H1 (cell line): ENCODE results near the gene OR2F1. TPM values are rescaled to one million over a fixed set of nuclear protein-coding genes. Genes with fewer than 3 reads are reported as not detected.

Source experiments
- CTCF ChIA-PET: fragments of 300-600 bp; sonication (Branson Sonifier 250); formaldehyde crosslinking; loops from one replicate; lab custom pipeline; 2021; ENCODE audit not compliant: partially characterized antibody; lab: Charles Lee
- POLR2A ChIA-PET: fragments of 300-600 bp; sonication (Branson Sonifier 250); formaldehyde crosslinking; loops from one replicate; lab custom pipeline; 2021; ENCODE audit warnings: inconsistent platforms; ENCODE audit not compliant: partially characterized antibody; lab: Charles Lee
- DNase-seq, 2 experiments: peaks; one replicate each; pipeline versions ENCODE4 v3.0.0 to v3.0.0-alpha.2; 2010 to 2022; ENCODE audit warnings: low spot score in 2 of 2, low read depth in 1 of 2, mixed read lengths in 1 of 2
- FAIRE-seq: peaks from 2 replicates; lab custom pipeline; 2011; peaks lifted over from hg19 to GRCh38; lab: Jason Lieb, UNC
- H2AFZ ChIP-seq: 2 replicates; pipeline ENCODE4 v1.8.1; 2012; ENCODE audit warnings: low read length, inconsistent platforms
- H2AK5ac ChIP-seq: 2 replicates; pipeline ENCODE4 v1.6.1; 2013; ENCODE audit warnings: low read depth, low read length
- H2BK120ac ChIP-seq: replicated peaks from 2 replicates; pipeline ENCODE3; 2013; ENCODE audit warnings: low read depth, low read length, inconsistent platforms
- H2BK12ac ChIP-seq: 2 replicates; pipeline ENCODE4 v1.6.1; 2013; ENCODE audit warnings: low read depth, low read length
- H2BK15ac ChIP-seq: 2 replicates; pipeline ENCODE4 v1.6.1; 2013; ENCODE audit warnings: low read length
- H2BK20ac ChIP-seq: 2 replicates; pipeline ENCODE4 v1.6.1; 2013; ENCODE audit warnings: low read length
- H2BK5ac ChIP-seq: 2 replicates; pipeline ENCODE4 v1.6.1; 2013; ENCODE audit warnings: low read depth, low read length
- H3K14ac ChIP-seq: 2 replicates; pipeline ENCODE4 v1.6.1; 2013; ENCODE audit warnings: inconsistent platforms; ENCODE audit not compliant: insufficient read length
- H3K18ac ChIP-seq: 2 replicates; pipeline ENCODE4 v1.6.1; 2013; ENCODE audit warnings: low read length; ENCODE audit errors: extremely low read depth
- H3K23ac ChIP-seq: 2 replicates; pipeline ENCODE4 v1.6.1; 2013; ENCODE audit warnings: inconsistent platforms; ENCODE audit not compliant: insufficient read length
- H3K23me2 ChIP-seq: 2 replicates; pipeline ENCODE4 v1.6.1; 2013; ENCODE audit warnings: low read depth, low read length
- H3K27ac ChIP-seq: 2 replicates; pipeline ENCODE4 v1.6.1; 2011; ENCODE audit warnings: low read depth, low read length, inconsistent platforms
- H3K27me3 ChIP-seq, 4 experiments: replicated peaks in 1 of 4; 1 replicate in 1 of 4; 2 replicates in 3 of 4; pipeline versions ENCODE4 v1.6.1 to v1.8.1; 2011 to 2013; ENCODE audit warnings: low read length in 3 of 4, mild to moderate bottlenecking in 3 of 4, inconsistent platforms in 2 of 4, mixed read lengths in 2 of 4, moderate library complexity in 1 of 4; ENCODE audit not compliant: control insufficient read depth in 3 of 4, insufficient read depth in 3 of 4; ENCODE audit errors: extremely low read depth in 1 of 4
- H3K36me3 ChIP-seq, 4 experiments: 2 replicates each; pipeline versions ENCODE4 v1.6.1 to v1.8.1; 2011 to 2013; ENCODE audit warnings: mild to moderate bottlenecking in 4 of 4, low read length in 3 of 4, moderate library complexity in 2 of 4, control low read depth in 1 of 4, inconsistent platforms in 1 of 4; ENCODE audit not compliant: insufficient read depth in 4 of 4, control insufficient read depth in 2 of 4
- H3K4ac ChIP-seq: replicated peaks from 2 replicates; pipeline ENCODE3; 2013; ENCODE audit warnings: low read length, low read depth, mixed read lengths, inconsistent platforms; ENCODE audit not compliant: insufficient read length
- H3K4me1 ChIP-seq, 4 experiments: replicated peaks in 1 of 4; 1 replicate in 1 of 4; 2 replicates in 3 of 4; pipeline versions ENCODE4 v1.6.1 to v1.8.1; 2011 to 2013; ENCODE audit warnings: low read length in 3 of 4, inconsistent platforms in 2 of 4, mixed read lengths in 1 of 4; ENCODE audit not compliant: insufficient read depth in 4 of 4, control insufficient read depth in 3 of 4
- H3K4me2 ChIP-seq, 2 experiments: 2 replicates each; pipeline versions ENCODE4 v1.6.1 to v1.8.1; 2011 to 2013; ENCODE audit warnings: low read depth in 2 of 2, low read length in 2 of 2, control low read depth in 1 of 2, inconsistent platforms in 1 of 2, mild to moderate bottlenecking in 1 of 2; ENCODE audit not compliant: insufficient read depth in 1 of 2
- H3K4me3 ChIP-seq, 4 experiments: fragments of 200-600, 300-600 bp in 1 of 4; sonication (generic), shearing (Covaris generic), sonication (Bioruptor Twin) in 1 of 4; 2 replicates each; pipeline versions ENCODE4 v1.5.1 to v1.8.1; 2011 to 2016; ENCODE audit warnings: low read length in 4 of 4, low read depth in 3 of 4, control low read depth in 2 of 4, inconsistent platforms in 2 of 4, mild to moderate bottlenecking in 2 of 4, mixed read lengths in 1 of 4, moderate library complexity in 1 of 4; ENCODE audit not compliant: insufficient read depth in 2 of 4; ENCODE audit errors: extremely low read depth in 1 of 4
- H3K56ac ChIP-seq: replicated peaks from 2 replicates; pipeline ENCODE3; 2013; ENCODE audit warnings: low read depth, mild to moderate bottlenecking, mixed read lengths, low read length, inconsistent platforms; ENCODE audit not compliant: insufficient read length
- H3K79me1 ChIP-seq: 2 replicates; pipeline ENCODE4 v1.6.1; 2013; ENCODE audit warnings: low read depth, low read length, control low read depth
- H3K79me2 ChIP-seq, 2 experiments: 2 replicates each; pipeline versions ENCODE4 v1.6.1 to v1.8.1; 2012 to 2013; ENCODE audit warnings: low read length in 2 of 2, mild to moderate bottlenecking in 2 of 2, inconsistent platforms in 1 of 2; ENCODE audit not compliant: insufficient read depth in 2 of 2, control insufficient read depth in 1 of 2
- H3K9ac ChIP-seq, 4 experiments: replicated peaks in 1 of 4; 1 replicate in 1 of 4; 2 replicates in 3 of 4; pipeline versions ENCODE4 v1.6.1 to v1.8.1; 2011 to 2013; ENCODE audit warnings: low read depth in 3 of 4, low read length in 3 of 4, control low read depth in 2 of 4, mild to moderate bottlenecking in 2 of 4, moderate library complexity in 2 of 4, inconsistent platforms in 1 of 4; ENCODE audit errors: extremely low read depth in 1 of 4
- H3K9me3 ChIP-seq, 2 experiments: 2 replicates each; pipeline versions ENCODE4 v1.6.1 to v1.8.1; 2012 to 2013; ENCODE audit warnings: mild to moderate bottlenecking in 2 of 2, moderate library complexity in 2 of 2, control low read depth in 1 of 2, inconsistent platforms in 1 of 2, low read depth in 1 of 2, low read length in 1 of 2, mixed read lengths in 1 of 2; ENCODE audit not compliant: insufficient read depth in 2 of 2
- H4K20me1 ChIP-seq, 2 experiments: replicated peaks in 1 of 2; 2 replicates each; pipeline versions ENCODE3 to v1.8.1; 2011 to 2013; ENCODE audit warnings: inconsistent platforms in 2 of 2, low read length in 2 of 2, mild to moderate bottlenecking in 1 of 2; ENCODE audit not compliant: insufficient read depth in 2 of 2, control insufficient read depth in 1 of 2
- H4K5ac ChIP-seq: 2 replicates; pipeline ENCODE4 v1.6.1; 2013; ENCODE audit warnings: low read length, low read depth, mixed read lengths, inconsistent platforms; ENCODE audit not compliant: insufficient read length
- H4K8ac ChIP-seq: 2 replicates; pipeline ENCODE4 v1.8.0; 2013; ENCODE audit warnings: mild to moderate bottlenecking, moderate library complexity, low read length, inconsistent platforms; ENCODE audit not compliant: insufficient read depth; ENCODE audit errors: extremely low read depth
- H4K91ac ChIP-seq: replicated peaks from 2 replicates; pipeline ENCODE3; 2013; ENCODE audit warnings: low read length, mixed read lengths, inconsistent platforms; ENCODE audit not compliant: insufficient read length
- BACH1 ChIP-seq: IDR thresholded peaks from 2 replicates; pipeline ENCODE4 v1.6.1; 2012; ENCODE audit warnings: low read length, improper control_type of control experiment
- CBX8 ChIP-seq: fragments of 300-800, 300-1000 bp; sonication (generic); IDR thresholded peaks from 2 replicates; pipeline ENCODE4 v1.7.1; 2016; ENCODE audit warnings: low read depth, low read length, borderline replicate concordance
- HDAC2 ChIP-seq, 2 experiments: fragments of 300-600 bp in 1 of 2; sonication (generic) in 1 of 2; IDR thresholded peaks; 2 replicates each; pipeline ENCODE4 v1.6.1; 2011 to 2012; ENCODE audit warnings: low read depth in 2 of 2, low read length in 2 of 2, mild to moderate bottlenecking in 2 of 2, moderate library complexity in 2 of 2, borderline replicate concordance in 1 of 2, inconsistent platforms in 1 of 2
- HDAC6 ChIP-seq: IDR thresholded peaks from one replicate; pipeline ENCODE4 v1.7.1; 2012; ENCODE audit warnings: low read depth, mild to moderate bottlenecking, inconsistent platforms, low read length, moderate library complexity
- JUND ChIP-seq: IDR thresholded peaks from 2 replicates; pipeline ENCODE4 v1.6.1; 2011; ENCODE audit warnings: mild to moderate bottlenecking, improper control_type of control experiment, low read length
- KDM4A ChIP-seq: IDR thresholded peaks from one replicate; pipeline ENCODE4 v1.7.1; 2012; ENCODE audit warnings: low read depth, mild to moderate bottlenecking, moderate library complexity, low read length, inconsistent platforms; ENCODE audit not compliant: severe bottlenecking
- KDM5A ChIP-seq: fragments of 200-600 bp; IDR thresholded peaks from 2 replicates; pipeline ENCODE4 v1.7.1; 2012; ENCODE audit warnings: mild to moderate bottlenecking, low read length, inconsistent platforms, mixed read lengths
- MAFK ChIP-seq: IDR thresholded peaks from 2 replicates; pipeline ENCODE4 v1.6.1; 2012; ENCODE audit warnings: low read depth, mild to moderate bottlenecking, improper control_type of control experiment, low read length
- PHF8 ChIP-seq: fragments of 200-600 bp; sonication (generic); conservative IDR thresholded peaks from 2 replicates; pipeline ENCODE4 v1.7.1; 2012; ENCODE audit warnings: low read depth, mild to moderate bottlenecking, inconsistent platforms, low read length, moderate library complexity
- POU5F1 ChIP-seq: IDR thresholded peaks from 2 replicates; pipeline ENCODE4 v1.6.1; 2011; ENCODE audit warnings: low read depth, mild to moderate bottlenecking, low read length, moderate library complexity
- RAD21 ChIP-seq, 2 experiments: IDR thresholded peaks in 1 of 2; conservative IDR thresholded peaks in 1 of 2; 2 replicates each; pipeline ENCODE4 v1.6.1; 2011; ENCODE audit warnings: low read depth in 2 of 2, low read length in 2 of 2, improper control_type of control experiment in 1 of 2, inconsistent platforms in 1 of 2, mild to moderate bottlenecking in 1 of 2, moderate library complexity in 1 of 2
- SIN3A ChIP-seq, 2 experiments: IDR thresholded peaks in 1 of 2; conservative IDR thresholded peaks in 1 of 2; 2 replicates each; pipeline ENCODE4 v1.6.1; 2011 to 2012; ENCODE audit warnings: low read length in 2 of 2, improper control_type of control experiment in 1 of 2, low read depth in 1 of 2, mild to moderate bottlenecking in 1 of 2
- SP2 ChIP-seq: IDR thresholded peaks from 2 replicates; pipeline ENCODE4 v1.6.1; 2012; ENCODE audit warnings: mild to moderate bottlenecking, low read length, inconsistent platforms
- SRF ChIP-seq: IDR thresholded peaks from 2 replicates; pipeline ENCODE4 v1.6.1; 2011; ENCODE audit warnings: mild to moderate bottlenecking, low read depth, low read length, moderate library complexity
- WGBS, 2 experiments: shearing (Covaris generic) in 1 of 2; methylation state at CpG; one replicate each; pipeline versions ENCODE4 v1.1.6 to v1.1.7; 2013 to 2015; ENCODE audit warnings: low lambda C conversion rate in 2 of 2, mixed read lengths in 2 of 2, inconsistent platforms in 1 of 2, low coverage in 1 of 2, missing lambda C conversion rate in 1 of 2; ENCODE audit not compliant: insufficient replicate concordance in 2 of 2, insufficient coverage in 1 of 2, insufficient read length in 1 of 2; ENCODE audit errors: extremely low coverage in 1 of 2, missing lambda C conversion rate in 1 of 2; 5-methylcytosine and 5-hydroxymethylcytosine counted together
- polyA plus RNA-seq, 7 experiments: library from polyadenylated mRNA; depleted of rRNA in 3 of 7; stranded (reverse) in 5 of 7; unstranded in 2 of 7; fragments of >200 nt in 5 of 7; fragments of 200-250 nt in 2 of 7; gene quantifications; 1 replicate in 5 of 7; 2 replicates in 1 of 7; 4 replicates in 1 of 7; pipeline versions ENCODE4 v1.2.1 to v1.2.3, GENCODE V29; 2011 to 2013; ENCODE audit warnings: missing spikeins in 2 of 7, mixed read lengths in 2 of 7
- total RNA-seq: library from RNA; stranded (reverse); fragmentation: NEBNext Ultra II Directional; extraction: Animal tissue kit (Norgen Biotek cat#: 25700); gene quantifications from 2 replicates; pipeline ENCODE4 v1.2.1, GENCODE V29; 2021

OR2F1 gene
- total and polyA plus RNA-seq, 2 of the 8 experiments (the other 6 are each of a cell fraction or from before 2014, with no cell fraction given), result 0.19 TPM; not detected in 1

- no peak overlapping the region for H2BK12ac ChIP-seq
- DNase-seq, result no peak
- no peaks in the 10 kb centered on the region for H3K4me1 ChIP-seq
- no peaks in the 10 kb centered on the region for H3K79me2 ChIP-seq
- H3K23me2 ChIP-seq, result no peaks in the 10 kb centered on the region
- no peak overlapping the region for H2BK20ac ChIP-seq
- CTCF ChIA-PET, result no interaction called here
- no peak overlapping the region for H4K5ac ChIP-seq
- H3K36me3 ChIP-seq, result no peaks in the 10 kb centered on the region
- H3K4ac ChIP-seq, result no peak overlapping the region
- no peak overlapping the region for H3K23ac ChIP-seq
- no peak overlapping the region for H3K18ac ChIP-seq
- H2BK120ac ChIP-seq, result no peak overlapping the region
- no peak overlapping the region for H3K9ac ChIP-seq
- H4K20me1 ChIP-seq, result no peaks in the 10 kb centered on the region
- no peak overlapping the region for H2AK5ac ChIP-seq
- FAIRE-seq, result no peak
- POLR2A ChIA-PET, result no interaction called here
- H3K4me3 ChIP-seq, result no peak overlapping the region
- no peak overlapping the region for H3K56ac ChIP-seq
- no peak overlapping the region for H2BK5ac ChIP-seq
- no peaks in the 10 kb centered on the region for H3K79me1 ChIP-seq
- H4K91ac ChIP-seq, result no peak overlapping the region
- H2BK15ac ChIP-seq, result no peak overlapping the region
- H3K4me2 ChIP-seq, result no peak overlapping the region
- H3K9me3 ChIP-seq, result no peaks in the 10 kb centered on the region; a peak in 1 of 4 replicates
- 86% methylated on average over 2 of the region's 2 CpGs; no CpG with 5 or more reads in 1 of the 2 experiments for WGBS, 2 experiments
- H3K14ac ChIP-seq, result no peak overlapping the region
- H2AFZ ChIP-seq, result no peak overlapping the region
- H4K8ac ChIP-seq, result no peak overlapping the region
- no peaks in the 10 kb centered on the region for H3K27me3 ChIP-seq
- H3K27ac ChIP-seq, result no peak overlapping the region
- TF ChIP-seq MAFK (no peak), SIN3A (conservative IDR thresholded peaks at IDR 0.05 in 1 of 2, IDR thresholded peaks at IDR 0.05 in 1 of 2; ENCODE audit: low read depth in 1 of 2, low read length in 2 of 2) (no peak), RAD21 (IDR thresholded peaks at IDR 0.05 in 1 of 2, conservative IDR thresholded peaks at IDR 0.05 in 1 of 2; ENCODE audit: low read depth in 2 of 2, low read length in 2 of 2) (no peak), SP2 (no peak), CBX8 (no peak), KDM4A (no peak), BACH1 (no peak), KDM5A (no peak), SRF (no peak), PHF8 (no peak), HDAC6 (no peak), JUND (no peak), POU5F1 (no peak), HDAC2 (IDR thresholded peaks at IDR 0.05; ENCODE audit: borderline replicate concordance in 1 of 2, low read depth in 2 of 2, low read length in 2 of 2) (no peak)
These were observed 23.9 kb downstream of the OR2F1 start for GRCh38 chr7:143978585-143978984.
